Medulla oblongata (tissue), 1 donor: ENCODE results near the gene SMARCC1.

Experiments
- DNase-seq: peaks from one replicate; pipeline ENCODE4 v3.0.0-alpha.2; 2015; ENCODE audit errors: extremely low spot score

Gene SMARCC1

GRCh38 chr3:47588053-47588452 lies 193.6 kb downstream of the SMARCC1 start:
- DNase-seq = no peak

- no peak for DNase-seq
Observed at GRCh38 chr3:47586746-47587145, 194.9 kb downstream of the SMARCC1 start.

GRCh38 chr3:47583320-47584075 lies 198.2 kb downstream of the SMARCC1 start:
- DNase-seq = no peak

GRCh38 chr3:47581835-47582234 lies 199.9 kb downstream of the SMARCC1 start:
- no peak for DNase-seq

GRCh38 chr3:47581422-47581821 lies 200.3 kb downstream of the SMARCC1 start:
- DNase-seq = no peak

GRCh38 chr3:47580481-47580880 lies 201.2 kb downstream of the SMARCC1 start:
- no peak for DNase-seq

GRCh38 chr3:47579875-47580274 lies 201.8 kb downstream of the SMARCC1 start:
- DNase-seq = no peak

- no peak for DNase-seq
Observed at GRCh38 chr3:47578691-47579632, 202.7 kb downstream of the SMARCC1 start, which contains the start of gene CSPG5. Gene CSPG5 (minus strand): TSS chr3:47578865. CDS start chr3:47578693, 172 bp downstream.

GRCh38 chr3:47578119-47578632 lies 203.5 kb downstream of the SMARCC1 start:
- DNase-seq = no peak

GRCh38 chr3:47577583-47578118 lies 204.0 kb downstream of the SMARCC1 start:
- DNase-seq = no peak

GRCh38 chr3:47573190-47574172 lies 208.2 kb downstream of the SMARCC1 start:
- DNase-seq = peak; percentile 26

GRCh38 chr3:47571391-47572175 lies 210.1 kb downstream of the SMARCC1 start:
- DNase-seq = peak; percentile 70

GRCh38 chr3:47568901-47569300 lies 212.8 kb downstream of the SMARCC1 start:
- no peak for DNase-seq

GRCh38 chr3:47567149-47567548 lies 214.5 kb downstream of the SMARCC1 start:
- DNase-seq = no peak

- DNase-seq = no peak
Observed at GRCh38 chr3:47566667-47567066, 215.0 kb downstream of the SMARCC1 start.

GRCh38 chr3:47565734-47566550 lies 215.8 kb downstream of the SMARCC1 start:
- no peak for DNase-seq

- DNase-seq = no peak
Observed at GRCh38 chr3:47556351-47556750, 225.3 kb downstream of the SMARCC1 start.

GRCh38 chr3:47554335-47554734 lies 227.4 kb downstream of the SMARCC1 start:
- DNase-seq = no peak

GRCh38 chr3:47553407-47553806 lies 228.3 kb downstream of the SMARCC1 start:
- no peak for DNase-seq
